Measurements from ENCODE around the gene LPCAT3.

GRCh38 chr12:6961278-6961694 lies 57.0 kb downstream of the LPCAT3 start:
- no peak for TF ChIP-seq CTCF (conservative IDR thresholded peaks at IDR 0.05; ENCODE audit: low read depth, low read length)
- no peak for TF ChIP-seq EZH2 (IDR thresholded peaks at IDR 0.05; ENCODE audit: borderline replicate concordance, low read depth, low read length, poor library complexity, severe bottlenecking)
